Left lung (tissue), 10 donors: ENCODE data around the gene POPDC3. TPM values are rescaled to one million over a fixed set of nuclear protein-coding genes. Genes with fewer than 3 reads are reported as not detected.

ENCODE experiments used
- ATAC-seq: fragments of 200-7000 bp; cut with Tn5 transposase; one replicate; pipeline ENCODE4 v1.9.1; 2020; ENCODE audit warnings: moderate library complexity
- DNase-seq, 4 donors: peaks; one replicate each; pipeline ENCODE4 v3.0.0-alpha.2; 2013 to 2020
- H3K27ac ChIP-seq, 2 donors: fragments of 200-600 bp; sonication (generic) in 1 of 2; one replicate each; pipeline versions ENCODE4 v1.5.0 to v1.8.0; 2020 to 2021
- H3K27me3 ChIP-seq, 2 donors: fragments of 200-600 bp; sonication (generic) in 1 of 2; one replicate each; pipeline versions ENCODE4 v1.5.0 to v1.8.0; 2020 to 2021
- H3K36me3 ChIP-seq, 2 donors: fragments of 200-600 bp; sonication (generic) in 1 of 2; one replicate each; pipeline versions ENCODE4 v1.5.0 to v1.8.0; 2020 to 2021
- H3K4me1 ChIP-seq, 2 donors: fragments of 200-600 bp; one replicate each; pipeline ENCODE4 v1.8.0; 2021
- H3K4me3 ChIP-seq, 2 donors: fragments of 200-600 bp; sonication (generic) in 1 of 2; one replicate each; pipeline versions ENCODE4 v1.5.0 to v1.8.0; 2020 to 2021; ENCODE audit warnings: mild to moderate bottlenecking in 1 of 2
- H3K9me3 ChIP-seq, 2 donors: fragments of 200-600 bp; sonication (generic) in 1 of 2; one replicate each; pipeline versions ENCODE4 v1.5.0 to v1.8.0; 2020 to 2021
- CTCF ChIP-seq, 2 donors: fragments of 200-600 bp; sonication (generic) in 1 of 2; IDR thresholded peaks; one replicate each; pipeline versions ENCODE4 v1.5.0 to v1.8.0; 2021; ENCODE audit warnings: antibody characterized with exemption in 2 of 2
- intact Hi-C, 2 donors: fragments of 100-400 bp; cut with DNase I; formaldehyde crosslinking; loops; one replicate each; pipeline versions ENCODE4 v1.11.2 to v1.14.2; 2022
- polyA plus RNA-seq, 6 donors: library from polyadenylated mRNA; unstranded; fragments of 120-200 nt; gene quantifications; one replicate each; pipeline ENCODE4 v1.2.1, GENCODE V29; 2013; ENCODE audit not compliant: insufficient read length in 6 of 6
- total RNA-seq, 2 donors: library from RNA; stranded (reverse); fragmentation: NEBNext Ultra II Directional; extraction: Animal tissue kit (Norgen Biotek cat#: 25700); gene quantifications; one replicate each; pipeline ENCODE4 v1.2.1, GENCODE V29; 2021
- donor health status: DM: no; HTN: yes; CAD: no.
- donor health status: DM: no; HTN: no; CAD: no.

POPDC3 gene
- total and polyA plus RNA-seq, 8 donors = 0.41 to 1.1 (median 0.90) TPM

GRCh38 chr6:105194591-105194990 is 14.8 kb upstream of the POPDC3 start:
- Histone ChIP-seq H3K27ac (no peak overlapping the region), H3K27me3 (no peaks in the 10 kb centered on the region), H3K4me3 (no peak overlapping the region), H3K4me1 (no peaks in the 10 kb centered on the region), H3K9me3 (peaks cover 0 to 5% of the 10 kb centered on the region in 2 donors), H3K36me3 (no peaks in the 10 kb centered on the region)
- TF ChIP-seq CTCF (IDR thresholded peaks at IDR 0.05) = no peak
- ATAC-seq (no peak), DNase-seq (no peak)
- intact Hi-C loops = no loop called here

GRCh38 chr6:105194106-105194505 is 14.3 kb upstream of the POPDC3 start:
- no peaks in the 10 kb centered on the region for H3K27me3 ChIP-seq
- no peak for TF ChIP-seq CTCF (IDR thresholded peaks at IDR 0.05)
- DNase-seq = no peak
- ATAC-seq = no peak
- no peaks in the 10 kb centered on the region for H3K36me3 ChIP-seq
- H3K4me1 ChIP-seq = no peaks in the 10 kb centered on the region
- no peak overlapping the region for H3K27ac ChIP-seq
- H3K4me3 ChIP-seq = no peak overlapping the region
- H3K9me3 ChIP-seq = peaks cover 0 to 5% of the 10 kb centered on the region in 2 donors
- intact Hi-C loops = no loop called here

- no peaks in the 10 kb centered on the region for H3K36me3 ChIP-seq
- DNase-seq (no peak), ATAC-seq (no peak)
- intact Hi-C loops = no loop called here
- H3K4me1 ChIP-seq = no peaks in the 10 kb centered on the region
- no peak overlapping the region for H3K27ac ChIP-seq
- TF ChIP-seq CTCF (IDR thresholded peaks at IDR 0.05) = no peak
- no peak overlapping the region for H3K4me3 ChIP-seq
- H3K27me3 ChIP-seq = no peaks in the 10 kb centered on the region
- peaks cover 0 to 5% of the 10 kb centered on the region in 2 donors for H3K9me3 ChIP-seq
Observed at GRCh38 chr6:105193647-105194046, 13.8 kb upstream of the POPDC3 start.

GRCh38 chr6:105192707-105193465 is 13.1 kb upstream of the POPDC3 start:
- no peak for TF ChIP-seq CTCF (IDR thresholded peaks at IDR 0.05)
- no peak overlapping the region for H3K27ac ChIP-seq
- no peak for ATAC-seq
- no peak overlapping the region for H3K4me3 ChIP-seq
- H3K9me3 ChIP-seq = peaks cover 0 to 5% of the 10 kb centered on the region in 2 donors
- no peaks in the 10 kb centered on the region for H3K27me3 ChIP-seq
- H3K36me3 ChIP-seq = no peaks in the 10 kb centered on the region
- H3K4me1 ChIP-seq = no peaks in the 10 kb centered on the region
- intact Hi-C loops = no loop called here
- no peak for DNase-seq

GRCh38 chr6:105191351-105191750 is 11.5 kb upstream of the POPDC3 start:
- H3K9me3 ChIP-seq = no peaks in the 10 kb centered on the region
- no peak overlapping the region for H3K4me3 ChIP-seq
- TF ChIP-seq CTCF (IDR thresholded peaks at IDR 0.05) = no peak
- no peaks in the 10 kb centered on the region for H3K27me3 ChIP-seq
- H3K27ac ChIP-seq = no peak overlapping the region
- DNase-seq = no peak
- no peak for ATAC-seq
- H3K36me3 ChIP-seq = no peaks in the 10 kb centered on the region
- no peaks in the 10 kb centered on the region for H3K4me1 ChIP-seq
- intact Hi-C loops = no loop called here
